ENCODE measurements around the gene LSM14B.

The LSM14B gene

DNA sequence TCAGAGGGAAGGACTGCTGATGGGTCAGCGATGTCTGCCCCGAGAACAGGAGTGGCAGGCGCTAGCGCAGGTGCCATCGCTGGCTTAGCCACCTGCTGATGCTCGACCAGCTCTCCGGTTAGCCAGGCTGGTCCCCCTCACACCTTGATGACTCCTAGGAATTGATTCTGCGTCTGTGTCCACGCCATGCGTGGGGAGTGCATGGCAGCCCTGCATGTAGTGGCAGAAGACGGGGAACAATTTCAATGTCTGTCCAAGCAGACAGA, 28.0 kb downstream of the LSM14B start:
- H3K4me3 ChIP-seq (ENCODE audit: low read depth, low read length): no peak overlapping the region
- TF ChIP-seq, protein P1, sequence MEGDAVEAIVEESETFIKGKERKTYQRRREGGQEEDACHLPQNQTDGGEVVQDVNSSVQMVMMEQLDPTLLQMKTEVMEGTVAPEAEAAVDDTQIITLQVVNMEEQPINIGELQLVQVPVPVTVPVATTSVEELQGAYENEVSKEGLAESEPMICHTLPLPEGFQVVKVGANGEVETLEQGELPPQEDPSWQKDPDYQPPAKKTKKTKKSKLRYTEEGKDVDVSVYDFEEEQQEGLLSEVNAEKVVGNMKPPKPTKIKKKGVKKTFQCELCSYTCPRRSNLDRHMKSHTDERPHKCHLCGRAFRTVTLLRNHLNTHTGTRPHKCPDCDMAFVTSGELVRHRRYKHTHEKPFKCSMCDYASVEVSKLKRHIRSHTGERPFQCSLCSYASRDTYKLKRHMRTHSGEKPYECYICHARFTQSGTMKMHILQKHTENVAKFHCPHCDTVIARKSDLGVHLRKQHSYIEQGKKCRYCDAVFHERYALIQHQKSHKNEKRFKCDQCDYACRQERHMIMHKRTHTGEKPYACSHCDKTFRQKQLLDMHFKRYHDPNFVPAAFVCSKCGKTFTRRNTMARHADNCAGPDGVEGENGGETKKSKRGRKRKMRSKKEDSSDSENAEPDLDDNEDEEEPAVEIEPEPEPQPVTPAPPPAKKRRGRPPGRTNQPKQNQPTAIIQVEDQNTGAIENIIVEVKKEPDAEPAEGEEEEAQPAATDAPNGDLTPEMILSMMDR (IDR thresholded peaks at IDR 0.05; ENCODE audit: low read depth, low read length, missing control alignments): no peak
- DNase-seq (ENCODE audit: low read depth): no peak
- in situ Hi-C loops (cut with HindIII; ENCODE audit: low sequenced_read_pairs): no loop called here

DNA sequence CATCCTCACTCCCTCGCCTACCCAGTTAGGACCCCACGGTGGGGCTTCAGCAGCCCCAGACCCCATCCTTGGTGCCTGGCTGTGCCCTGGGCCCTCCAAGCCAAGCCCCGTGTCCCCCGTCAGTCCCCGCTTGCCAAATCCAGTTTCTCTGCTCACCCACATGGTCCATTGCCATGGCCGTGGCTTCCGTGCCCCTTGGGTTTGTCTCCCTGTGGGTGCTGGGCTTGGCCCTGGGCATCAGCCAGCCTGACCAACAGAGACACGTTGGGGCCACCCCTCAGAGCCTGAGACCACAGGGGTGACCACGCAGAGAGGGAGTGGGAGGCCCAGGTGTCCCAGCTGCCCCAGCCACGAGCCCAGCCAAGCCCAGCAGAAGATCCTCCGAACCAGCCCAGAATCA, 28.9 kb downstream of the LSM14B start:
- no peak for DNase-seq (ENCODE audit: low read depth)
- TF ChIP-seq, protein P1 (IDR thresholded peaks at IDR 0.05; ENCODE audit: low read depth, low read length, missing control alignments): no peak
- in situ Hi-C loops (cut with HindIII; ENCODE audit: low sequenced_read_pairs): no loop called here
- H3K4me3 ChIP-seq (ENCODE audit: low read depth, low read length): no peak overlapping the region

DNA sequence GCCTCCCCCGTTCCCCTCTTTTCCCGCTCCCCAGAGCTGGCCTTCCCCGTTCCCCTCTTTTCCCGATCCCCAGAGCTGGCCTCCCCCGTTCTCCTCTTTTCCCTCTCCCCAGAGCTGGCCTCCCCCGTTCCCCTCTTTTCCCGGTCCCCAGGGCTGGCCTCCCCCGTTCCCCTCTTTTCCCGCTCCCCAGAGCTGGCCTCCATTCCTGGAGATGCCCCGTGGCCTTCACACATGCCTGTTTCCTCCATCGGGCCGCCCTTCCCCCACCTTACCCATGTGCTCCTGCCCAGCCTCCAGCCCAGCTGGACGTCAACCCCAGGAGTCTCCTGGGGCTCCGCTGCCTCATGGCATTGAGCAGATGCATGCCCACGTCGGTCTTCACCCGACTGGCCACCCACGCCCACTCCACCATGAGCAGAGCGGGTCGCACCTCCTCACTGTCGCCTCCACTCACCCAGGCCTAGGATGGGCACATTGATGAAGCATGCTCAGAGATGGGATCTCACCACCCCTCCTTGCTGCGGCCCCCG, 29.6 kb downstream of the LSM14B start:
- no peak overlapping the region for H3K4me3 ChIP-seq (ENCODE audit: low read depth, low read length)
- TF ChIP-seq, protein P1 (IDR thresholded peaks at IDR 0.05; ENCODE audit: low read depth, low read length, missing control alignments): no peak
- no peak for DNase-seq (ENCODE audit: low read depth)
- in situ Hi-C loops (cut with HindIII; ENCODE audit: low sequenced_read_pairs): no loop called here

DNA sequence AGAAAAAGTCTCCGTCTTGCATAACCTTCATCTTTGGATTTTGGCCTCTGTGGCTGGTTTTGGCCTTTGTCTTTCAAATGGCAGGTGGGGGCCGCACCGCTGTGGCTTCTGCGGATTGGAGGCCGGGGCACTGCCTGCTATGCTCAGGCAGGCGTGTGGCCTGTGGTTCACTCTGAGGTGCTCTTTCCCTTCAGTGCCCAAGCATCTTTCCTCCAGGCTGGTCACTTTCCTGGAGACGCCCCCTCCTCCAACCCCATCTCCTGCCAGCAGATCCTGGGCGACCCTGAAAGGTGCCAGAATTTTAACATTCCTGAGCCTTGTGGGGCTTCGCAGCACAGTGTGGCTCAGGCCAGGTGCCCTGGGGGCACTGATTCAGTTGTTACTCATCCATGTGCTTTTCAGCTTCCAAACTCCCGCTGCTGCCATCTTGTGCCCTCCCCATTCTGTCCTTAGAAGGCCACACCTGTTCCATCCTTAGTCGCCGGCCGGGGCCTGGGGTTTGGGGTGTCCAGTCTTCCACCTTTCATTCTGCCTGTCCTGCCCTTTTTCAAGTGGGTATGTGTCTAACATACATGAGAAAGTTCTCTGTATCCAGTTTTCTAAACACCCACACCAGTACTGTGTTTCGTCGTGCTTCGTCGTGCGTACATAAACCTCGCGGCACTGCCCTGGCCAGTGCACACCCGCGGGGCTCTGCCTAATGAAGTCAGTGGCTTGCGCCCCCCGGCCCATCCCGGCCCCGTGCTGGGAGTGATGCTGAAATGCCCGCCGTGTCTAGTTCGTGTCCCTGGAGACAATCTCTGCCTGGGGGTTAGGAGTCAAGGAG, 33.4 kb downstream of the LSM14B start:
- in situ Hi-C loops (cut with HindIII; ENCODE audit: low sequenced_read_pairs): no loop called here
- TF ChIP-seq, protein P1 (IDR thresholded peaks at IDR 0.05; ENCODE audit: low read depth, low read length, missing control alignments): no peak

DNA sequence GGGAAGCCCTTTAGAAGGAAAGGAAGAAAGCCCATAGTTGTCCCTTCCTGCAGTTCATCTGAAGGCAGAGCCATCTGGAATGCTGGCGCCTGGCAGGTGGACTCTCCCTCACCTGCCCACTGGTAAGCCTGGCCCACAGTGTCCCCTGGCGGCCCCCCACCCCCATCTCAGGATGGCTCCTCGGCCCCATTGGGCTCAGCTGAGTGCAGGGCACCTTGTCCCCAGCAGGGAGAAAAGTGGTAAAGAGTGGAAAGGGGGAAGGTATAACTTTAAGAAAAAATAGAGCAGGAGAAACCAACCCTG, 33.9 kb downstream of the LSM14B start:
- H3K4me3 ChIP-seq (ENCODE audit: low read depth, low read length): no peak overlapping the region
- in situ Hi-C loops (cut with HindIII; ENCODE audit: low sequenced_read_pairs): no loop called here
- no peak for DNase-seq (ENCODE audit: low read depth)
- TF ChIP-seq, protein P1 (IDR thresholded peaks at IDR 0.05; ENCODE audit: low read depth, low read length, missing control alignments): no peak

More for the DNA sequence above, 33.4 kb downstream of the LSM14B start:
- DNase-seq (ENCODE audit: low read depth): no peak
- H3K4me3 ChIP-seq (ENCODE audit: low read depth, low read length): no peak overlapping the region

DNA sequence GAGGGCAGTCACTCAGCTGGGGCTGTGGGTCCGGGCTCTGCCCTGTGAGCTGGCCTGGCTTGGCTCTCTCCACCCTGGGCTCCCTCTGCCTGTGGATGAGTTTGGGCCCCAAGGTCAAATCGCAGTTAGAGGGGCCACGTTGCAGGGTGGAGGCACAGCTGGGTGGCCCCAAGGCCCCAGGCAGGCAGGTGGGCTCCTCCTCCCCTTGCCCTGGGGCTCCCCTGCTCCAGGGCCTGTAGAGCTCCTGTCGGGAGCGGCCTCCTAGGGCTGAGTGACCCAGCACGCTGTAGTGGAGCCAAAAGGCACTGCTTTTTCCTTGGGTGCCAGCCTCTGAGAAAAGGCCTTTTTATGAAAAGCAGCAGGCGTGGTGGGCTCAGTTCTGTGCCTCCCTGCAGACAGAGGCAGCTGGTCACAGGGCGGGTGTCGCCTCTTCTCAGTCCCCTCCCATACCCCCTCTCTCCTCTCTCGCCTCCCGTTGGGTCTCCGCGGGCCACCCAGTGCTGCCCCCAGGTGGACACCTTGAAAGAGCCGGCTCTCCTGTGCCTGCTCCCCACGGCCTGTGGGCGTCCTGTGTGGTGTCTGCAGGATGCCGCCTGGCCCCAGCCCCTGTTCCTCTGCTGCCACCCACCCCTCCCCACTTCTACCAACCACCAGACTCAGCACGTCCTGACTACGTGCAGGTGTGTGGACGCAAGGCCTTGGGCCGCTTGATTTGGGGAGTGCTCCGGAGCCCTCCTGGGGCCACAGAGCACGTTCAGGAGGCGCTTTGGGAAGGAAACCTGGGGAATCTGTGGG, 34.5 kb downstream of the LSM14B start:
- TF ChIP-seq, protein P1 (IDR thresholded peaks at IDR 0.05; ENCODE audit: low read depth, low read length, missing control alignments): peak; percentile 74
- no peak overlapping the region for H3K4me3 ChIP-seq (ENCODE audit: low read depth, low read length)
- no peak for DNase-seq (ENCODE audit: low read depth)
- in situ Hi-C loops (cut with HindIII; ENCODE audit: low sequenced_read_pairs): no loop called here

All from astrocyte of the cerebellum (primary cell).